HepG2 (cell line): ENCODE measurements around the gene PYGB.

Experiments used
- PRPF4 ChIP-seq: fragments of 200-400 bp; formaldehyde crosslinking; IDR thresholded peaks from 2 replicates; pipeline ENCODE4 v1.6.1; 2016; ENCODE audit warnings: low read length, low read depth; ENCODE audit not compliant: poor library complexity, severe bottlenecking
- TF ChIP-seq, protein P1 (sequence below): sonication (generic); formaldehyde crosslinking; IDR thresholded peaks from 2 replicates; pipeline ENCODE4 v1.5.0; 2020; ENCODE audit warnings: mild to moderate bottlenecking, missing genetic modification reagents, moderate library complexity

- TF ChIP-seq, protein P1, sequence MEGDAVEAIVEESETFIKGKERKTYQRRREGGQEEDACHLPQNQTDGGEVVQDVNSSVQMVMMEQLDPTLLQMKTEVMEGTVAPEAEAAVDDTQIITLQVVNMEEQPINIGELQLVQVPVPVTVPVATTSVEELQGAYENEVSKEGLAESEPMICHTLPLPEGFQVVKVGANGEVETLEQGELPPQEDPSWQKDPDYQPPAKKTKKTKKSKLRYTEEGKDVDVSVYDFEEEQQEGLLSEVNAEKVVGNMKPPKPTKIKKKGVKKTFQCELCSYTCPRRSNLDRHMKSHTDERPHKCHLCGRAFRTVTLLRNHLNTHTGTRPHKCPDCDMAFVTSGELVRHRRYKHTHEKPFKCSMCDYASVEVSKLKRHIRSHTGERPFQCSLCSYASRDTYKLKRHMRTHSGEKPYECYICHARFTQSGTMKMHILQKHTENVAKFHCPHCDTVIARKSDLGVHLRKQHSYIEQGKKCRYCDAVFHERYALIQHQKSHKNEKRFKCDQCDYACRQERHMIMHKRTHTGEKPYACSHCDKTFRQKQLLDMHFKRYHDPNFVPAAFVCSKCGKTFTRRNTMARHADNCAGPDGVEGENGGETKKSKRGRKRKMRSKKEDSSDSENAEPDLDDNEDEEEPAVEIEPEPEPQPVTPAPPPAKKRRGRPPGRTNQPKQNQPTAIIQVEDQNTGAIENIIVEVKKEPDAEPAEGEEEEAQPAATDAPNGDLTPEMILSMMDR (CRISPR knock-in tag) = no peak
- no peak for TF ChIP-seq PRPF4
Measured at GRCh38 chr20:25274481-25274880, 26.6 kb downstream of the PYGB start.
